Measurements from ENCODE around the gene M6PR.
A peak's percentile ranks its signal among the peaks of the same experiment; 100 is the strongest.

Gene M6PR

DNA sequence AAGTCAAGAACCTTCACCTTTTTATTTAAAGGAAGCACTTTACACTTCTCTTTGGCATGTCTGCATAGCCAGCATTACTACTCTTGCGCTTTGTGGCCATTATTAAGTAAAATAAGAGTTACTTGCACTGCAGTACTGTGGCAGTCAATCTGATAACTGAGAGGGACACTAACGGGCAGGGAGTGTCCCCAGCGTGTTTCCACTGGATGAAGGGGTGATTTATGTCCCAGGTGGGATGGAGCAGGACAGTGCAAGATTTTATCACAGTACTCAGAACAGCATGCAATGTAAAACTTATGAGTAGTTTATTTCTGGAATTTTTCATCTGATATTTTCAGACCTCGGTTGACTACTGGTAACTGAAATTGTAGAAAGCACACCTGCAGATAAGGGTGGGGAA, 8.1 kb upstream of the M6PR start:
- no peak overlapping the region for H3K9ac ChIP-seq (ENCODE audit: low read depth, low read length, poor library complexity)
- no peak overlapping the region for H2BK12ac ChIP-seq (ENCODE audit: low read length)
- no peak overlapping the region for H3K23ac ChIP-seq (ENCODE audit: low read depth, low read length, poor library complexity)
- no peak overlapping the region for H2AK5ac ChIP-seq (ENCODE audit: low read depth, low read length)
- no peak overlapping the region for H3K4me3 ChIP-seq (ENCODE audit: low read length in 2 of 2)
- H4K91ac ChIP-seq (ENCODE audit: low read depth, low read length, poor library complexity) = no peak overlapping the region
- H3K36me3 ChIP-seq (replicated peaks in 1 of 2; ENCODE audit: control insufficient read depth in 2 of 2, insufficient read depth in 2 of 2, low read length in 2 of 2) = peaks cover 0 to 2% of the 10 kb centered on the region in 2 donors
- H3K4me1 ChIP-seq (ENCODE audit: control insufficient read depth in 2 of 2, insufficient read depth in 1 of 2, low read depth in 1 of 2, low read length in 2 of 2) = no peaks in the 10 kb centered on the region
- no peak overlapping the region for H3K14ac ChIP-seq (ENCODE audit: low read length)
- peaks cover 2% of the 10 kb centered on the region for H3K79me1 ChIP-seq (ENCODE audit: low read depth, low read length)
- no peak overlapping the region for H2BK120ac ChIP-seq (ENCODE audit: low read depth, low read length)
- H3K4me2 ChIP-seq (ENCODE audit: insufficient read depth, low read length, poor library complexity, severe bottlenecking) = no peak overlapping the region
- no peak overlapping the region for H2AFZ ChIP-seq (ENCODE audit: low read length)
- WGBS, 2 donors (ENCODE audit: extremely low coverage in 2 of 2, insufficient read length in 2 of 2, insufficient replicate concordance in 1 of 2) = no CpG with 5 or more reads among the region's 4 CpGs
- H2BK15ac ChIP-seq (ENCODE audit: low read length) = no peak overlapping the region
- no peak overlapping the region for H2BK5ac ChIP-seq (ENCODE audit: low read length)
- H3K27ac ChIP-seq (replicated peaks; ENCODE audit: low read length) = no peak overlapping the region
- no peak overlapping the region for H3K4ac ChIP-seq (ENCODE audit: low read length)
- no peaks in the 10 kb centered on the region for H3K27me3 ChIP-seq (ENCODE audit: control insufficient read depth in 3 of 3, insufficient read depth in 3 of 3, low read depth in 1 of 3, low read length in 3 of 3)
- peaks cover 6 to 18% of the 10 kb centered on the region in 2 donors for H3K9me3 ChIP-seq (replicated peaks in 1 of 2; ENCODE audit: control insufficient read depth in 2 of 2, insufficient read depth in 1 of 2, low read depth in 1 of 2, low read length in 2 of 2)
- H3K18ac ChIP-seq (ENCODE audit: low read length) = no peak overlapping the region
- DNase-seq (ENCODE audit: low spot score) = no peak
- no peak overlapping the region for H4K8ac ChIP-seq (ENCODE audit: low read depth, low read length)

DNA sequence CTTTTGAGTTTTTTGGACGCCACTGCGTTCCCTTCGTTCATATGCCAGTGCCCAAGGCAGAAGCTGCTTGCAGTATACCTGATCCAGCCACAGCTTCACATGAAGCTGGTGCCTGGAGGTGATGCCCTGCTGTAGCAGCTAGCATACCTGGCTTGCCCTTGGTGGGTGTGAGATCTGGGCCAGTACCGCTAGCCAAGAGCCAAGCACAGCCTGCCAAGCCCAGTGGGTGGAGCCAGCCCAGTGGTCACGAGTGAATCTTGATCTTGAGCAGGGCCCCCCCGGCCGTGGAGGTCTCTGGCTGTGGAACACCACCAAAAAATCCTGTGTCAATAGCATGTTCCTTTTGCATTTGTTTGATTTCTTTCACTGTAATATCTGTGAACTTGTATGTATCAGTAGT, 7.3 kb upstream of the M6PR start:
- Histone ChIP-seq H3K36me3 (replicated peaks in 1 of 2; ENCODE audit: control insufficient read depth in 2 of 2, insufficient read depth in 2 of 2, low read length in 2 of 2) (peaks cover 0 to 2% of the 10 kb centered on the region in 2 donors), H2AK5ac (ENCODE audit: low read depth, low read length) (no peak overlapping the region), H3K79me1 (ENCODE audit: low read depth, low read length) (peaks cover 2% of the 10 kb centered on the region)

DNA sequence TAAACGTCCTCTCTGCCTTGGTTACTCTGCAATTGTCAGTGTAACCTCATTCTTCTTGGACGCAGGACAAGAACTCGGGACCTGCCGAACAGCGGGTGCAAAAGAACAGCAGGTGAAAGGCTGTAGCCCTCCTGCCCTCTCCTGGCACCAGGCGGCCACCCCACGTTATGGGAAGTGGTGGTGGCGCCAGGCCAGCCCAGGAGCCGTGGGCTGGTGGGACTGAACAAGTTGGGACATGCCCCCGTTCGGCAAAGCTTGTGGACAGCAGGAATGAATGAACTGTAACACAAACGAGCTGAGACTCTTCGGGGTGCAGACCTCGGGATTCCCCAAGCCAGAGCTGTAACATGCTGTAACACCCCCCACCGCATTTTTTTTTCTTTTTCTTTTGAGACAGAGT, 6.6 kb upstream of the M6PR start:
- Histone ChIP-seq H4K91ac (ENCODE audit: low read depth, low read length, poor library complexity) (no peak overlapping the region), H3K4me2 (ENCODE audit: insufficient read depth, low read length, poor library complexity, severe bottlenecking) (no peak overlapping the region), H2BK15ac (ENCODE audit: low read length) (no peak overlapping the region), H4K8ac (ENCODE audit: low read depth, low read length) (no peak overlapping the region), H3K4me1 (ENCODE audit: control insufficient read depth in 2 of 2, insufficient read depth in 1 of 2, low read depth in 1 of 2, low read length in 2 of 2) (no peaks in the 10 kb centered on the region), H2AFZ (ENCODE audit: low read length) (no peak overlapping the region), H3K79me1 (ENCODE audit: low read depth, low read length) (peaks cover 2% of the 10 kb centered on the region), H3K4me3 (ENCODE audit: low read length in 2 of 2) (no peak overlapping the region), H3K36me3 (replicated peaks in 1 of 2; ENCODE audit: control insufficient read depth in 2 of 2, insufficient read depth in 2 of 2, low read length in 2 of 2) (peaks cover 0 to 2% of the 10 kb centered on the region in 2 donors), H2BK120ac (ENCODE audit: low read depth, low read length) (no peak overlapping the region), H2BK5ac (ENCODE audit: low read length) (no peak overlapping the region), H3K9me3 (replicated peaks in 1 of 2; ENCODE audit: control insufficient read depth in 2 of 2, insufficient read depth in 1 of 2, low read depth in 1 of 2, low read length in 2 of 2) (peaks cover 6 to 15% of the 10 kb centered on the region in 2 donors), H3K23ac (ENCODE audit: low read depth, low read length, poor library complexity) (no peak overlapping the region), H3K18ac (ENCODE audit: low read length) (no peak overlapping the region), H2BK12ac (ENCODE audit: low read length) (peak overlapping the region; percentile 41), H3K4ac (ENCODE audit: low read length) (no peak overlapping the region), H3K27ac (replicated peaks; ENCODE audit: low read length) (no peak overlapping the region), H2AK5ac (ENCODE audit: low read depth, low read length) (peak overlapping the region; percentile 37), H3K27me3 (ENCODE audit: control insufficient read depth in 3 of 3, insufficient read depth in 3 of 3, low read depth in 1 of 3, low read length in 3 of 3) (no peaks in the 10 kb centered on the region), H3K9ac (ENCODE audit: low read depth, low read length, poor library complexity) (no peak overlapping the region), H3K14ac (ENCODE audit: low read length) (peak overlapping the region; percentile 71)
- no CpG with 5 or more reads among the region's 15 CpGs for WGBS, 2 donors (ENCODE audit: extremely low coverage in 2 of 2, insufficient read length in 2 of 2, insufficient replicate concordance in 1 of 2)
- no peak for DNase-seq (ENCODE audit: low spot score)

More for the DNA sequence above, 7.3 kb upstream of the M6PR start:
- Histone ChIP-seq H3K23ac (ENCODE audit: low read depth, low read length, poor library complexity) (peak overlapping the region; percentile 93), H3K27ac (replicated peaks; ENCODE audit: low read length) (no peak overlapping the region), H2AFZ (ENCODE audit: low read length) (no peak overlapping the region), H3K9ac (ENCODE audit: low read depth, low read length, poor library complexity) (no peak overlapping the region), H3K27me3 (ENCODE audit: control insufficient read depth in 3 of 3, insufficient read depth in 3 of 3, low read depth in 1 of 3, low read length in 3 of 3) (no peaks in the 10 kb centered on the region), H4K91ac (ENCODE audit: low read depth, low read length, poor library complexity) (no peak overlapping the region), H3K4me2 (ENCODE audit: insufficient read depth, low read length, poor library complexity, severe bottlenecking) (no peak overlapping the region), H2BK15ac (ENCODE audit: low read length) (no peak overlapping the region), H3K4me1 (ENCODE audit: control insufficient read depth in 2 of 2, insufficient read depth in 1 of 2, low read depth in 1 of 2, low read length in 2 of 2) (no peaks in the 10 kb centered on the region), H4K8ac (ENCODE audit: low read depth, low read length) (no peak overlapping the region), H2BK12ac (ENCODE audit: low read length) (no peak overlapping the region), H3K4ac (ENCODE audit: low read length) (no peak overlapping the region), H3K18ac (ENCODE audit: low read length) (no peak overlapping the region), H3K14ac (ENCODE audit: low read length) (no peak overlapping the region), H2BK5ac (ENCODE audit: low read length) (no peak overlapping the region), H2BK120ac (ENCODE audit: low read depth, low read length) (no peak overlapping the region), H3K4me3 (ENCODE audit: low read length in 2 of 2) (no peak overlapping the region), H3K9me3 (replicated peaks in 1 of 2; ENCODE audit: control insufficient read depth in 2 of 2, insufficient read depth in 1 of 2, low read depth in 1 of 2, low read length in 2 of 2) (peaks cover 6 to 18% of the 10 kb centered on the region in 2 donors)
- no CpG with 5 or more reads among the region's 7 CpGs for WGBS, 2 donors (ENCODE audit: extremely low coverage in 2 of 2, insufficient read length in 2 of 2, insufficient replicate concordance in 1 of 2)
- DNase-seq (ENCODE audit: low spot score) = no peak

DNA sequence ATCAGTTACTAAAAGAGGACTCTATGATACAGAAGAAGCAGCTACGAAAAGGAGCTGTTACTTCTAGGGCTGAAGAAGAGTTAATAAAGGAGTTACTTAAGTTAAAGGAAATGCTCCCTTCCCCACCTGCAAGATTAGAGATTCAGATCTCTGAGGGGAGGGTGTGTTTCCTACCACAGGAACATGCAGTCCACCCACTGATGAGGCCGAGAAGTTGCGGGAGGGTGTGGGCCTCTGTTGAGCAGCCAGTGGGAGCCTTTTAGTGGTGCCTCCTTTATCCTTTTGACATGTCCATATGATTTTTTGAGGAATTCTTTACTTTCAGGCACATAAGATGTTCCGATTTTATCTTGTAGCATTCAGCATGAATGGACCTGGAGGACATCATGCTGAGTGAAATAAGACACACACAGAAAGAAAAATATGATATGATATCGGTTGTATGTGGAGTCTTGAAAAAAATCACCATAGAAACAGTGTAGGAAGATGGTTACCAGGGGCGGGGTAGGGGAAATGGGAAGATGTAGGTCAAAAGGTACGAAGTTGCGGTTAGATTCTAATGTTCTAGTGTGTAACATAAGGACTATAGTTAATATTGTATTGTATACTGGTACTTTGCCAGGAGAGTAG, 4.4 kb upstream of the M6PR start:
- no peak overlapping the region for H4K8ac ChIP-seq (ENCODE audit: low read depth, low read length)
- no peak overlapping the region for H3K23ac ChIP-seq (ENCODE audit: low read depth, low read length, poor library complexity)
- DNase-seq (ENCODE audit: low spot score) = no peak
- no peak overlapping the region for H2BK5ac ChIP-seq (ENCODE audit: low read length)
- no peak overlapping the region for H2BK12ac ChIP-seq (ENCODE audit: low read length)
- H3K4me1 ChIP-seq (ENCODE audit: control insufficient read depth in 2 of 2, insufficient read depth in 1 of 2, low read depth in 1 of 2, low read length in 2 of 2) = no peaks in the 10 kb centered on the region
- no peak overlapping the region for H3K4ac ChIP-seq (ENCODE audit: low read length)
- H3K14ac ChIP-seq (ENCODE audit: low read length) = no peak overlapping the region
- no peak overlapping the region for H3K4me3 ChIP-seq (ENCODE audit: low read length in 2 of 2)
- no peak overlapping the region for H3K4me2 ChIP-seq (ENCODE audit: insufficient read depth, low read length, poor library complexity, severe bottlenecking)
- H3K18ac ChIP-seq (ENCODE audit: low read length) = no peak overlapping the region
- no peak overlapping the region for H3K27ac ChIP-seq (replicated peaks; ENCODE audit: low read length)
- H2BK15ac ChIP-seq (ENCODE audit: low read length) = no peak overlapping the region
- no peak overlapping the region for H2AK5ac ChIP-seq (ENCODE audit: low read depth, low read length)
- no peak overlapping the region for H3K9ac ChIP-seq (ENCODE audit: low read depth, low read length, poor library complexity)
- H4K91ac ChIP-seq (ENCODE audit: low read depth, low read length, poor library complexity) = no peak overlapping the region
- no peak overlapping the region for H2BK120ac ChIP-seq (ENCODE audit: low read depth, low read length)
- H3K27me3 ChIP-seq (ENCODE audit: control insufficient read depth in 3 of 3, insufficient read depth in 3 of 3, low read depth in 1 of 3, low read length in 3 of 3) = no peaks in the 10 kb centered on the region
- H3K9me3 ChIP-seq (replicated peaks in 1 of 2; ENCODE audit: control insufficient read depth in 2 of 2, insufficient read depth in 1 of 2, low read depth in 1 of 2, low read length in 2 of 2) = peaks cover 6 to 15% of the 10 kb centered on the region in 2 donors
- no CpG with 5 or more reads among the region's 8 CpGs for WGBS, 2 donors (ENCODE audit: extremely low coverage in 2 of 2, insufficient read length in 2 of 2, insufficient replicate concordance in 1 of 2)
- peaks cover 0 to 2% of the 10 kb centered on the region in 2 donors for H3K36me3 ChIP-seq (replicated peaks in 1 of 2; ENCODE audit: control insufficient read depth in 2 of 2, insufficient read depth in 2 of 2, low read length in 2 of 2)
- H3K79me1 ChIP-seq (ENCODE audit: low read depth, low read length) = peaks cover 2% of the 10 kb centered on the region
- H2AFZ ChIP-seq (ENCODE audit: low read length) = no peak overlapping the region

Data from neuronal stem cell (in vitro differentiated cells).